Natural killer cell (primary cell): Measurements from ENCODE around the gene FMNL1. TPM values are rescaled to one million over a fixed set of nuclear protein-coding genes. Genes with fewer than 3 reads are reported as not detected.
A peak's percentile ranks its signal among the peaks of the same experiment; 100 is the strongest.

Source experiments
- ATAC-seq, 3 donors: fragments of 150-1000 bp in 2 of 3; fragments of 200-7000 bp in 1 of 3; cut with Tn5 transposase; 1 replicate in 1 of 3; 2 replicates in 2 of 3; pipeline ENCODE4 v1.10.0; 2021; ENCODE audit warnings: mild to moderate bottlenecking in 2 of 3, moderate library complexity in 2 of 3
- DNase-seq, 2 donors: peaks; one replicate each; pipeline versions ENCODE4 v3.0.0 to v3.0.0-alpha.2; 2013 to 2021; ENCODE audit warnings: mixed read lengths in 1 of 2
- H3K27ac ChIP-seq: one replicate; pipeline ENCODE4 v1.5.1; 2013; ENCODE audit warnings: mild to moderate bottlenecking, low read length
- H3K27me3 ChIP-seq: one replicate; pipeline ENCODE4 v1.6.1; 2013; ENCODE audit warnings: low read length; ENCODE audit not compliant: control insufficient read depth, insufficient read depth
- H3K36me3 ChIP-seq: one replicate; pipeline ENCODE4 v1.6.1; 2013; ENCODE audit warnings: low read length; ENCODE audit not compliant: control insufficient read depth, insufficient read depth
- H3K4me1 ChIP-seq: one replicate; pipeline ENCODE4 v1.6.1; 2013; ENCODE audit warnings: low read length; ENCODE audit not compliant: control insufficient read depth, insufficient read depth
- H3K4me3 ChIP-seq: one replicate; pipeline ENCODE4 v1.5.1; 2013; ENCODE audit warnings: low read length
- H3K9me3 ChIP-seq: one replicate; pipeline ENCODE4 v1.6.1; 2013; ENCODE audit warnings: low read length; ENCODE audit not compliant: control insufficient read depth, insufficient read depth
- H3K27ac Mint-ChIP-seq, 2 donors: one replicate each; pipeline ENCODE4 v1.8.0; 2022; ENCODE audit warnings: mild to moderate bottlenecking in 2 of 2, mixed read lengths in 2 of 2, moderate library complexity in 1 of 2
- H3K27me3 Mint-ChIP-seq, 2 donors: one replicate each; pipeline ENCODE4 v1.8.0; 2022; ENCODE audit warnings: low read depth in 2 of 2, mixed read lengths in 2 of 2
- H3K36me3 Mint-ChIP-seq: one replicate; pipeline ENCODE4 v1.8.0; 2022; ENCODE audit warnings: mixed read lengths
- H3K4me1 Mint-ChIP-seq, 2 donors: one replicate each; pipeline ENCODE4 v1.8.0; 2022; ENCODE audit warnings: mixed read lengths in 2 of 2
- H3K4me3 Mint-ChIP-seq: one replicate; pipeline ENCODE4 v1.8.0; 2022; ENCODE audit warnings: mild to moderate bottlenecking, moderate library complexity, mixed read lengths
- H3K9me3 Mint-ChIP-seq, 2 donors: one replicate each; pipeline ENCODE4 v1.8.0; 2022; ENCODE audit warnings: mixed read lengths in 2 of 2
- CTCF ChIP-seq: fragments of 200-600 bp; IDR thresholded peaks from one replicate; pipeline ENCODE4 v1.8.0; 2022; ENCODE audit warnings: antibody characterized with exemption
- WGBS: methylation state at CpG from one replicate; pipeline ENCODE4 v1.1.7; 2013; ENCODE audit warnings: missing lambda C conversion rate; ENCODE audit not compliant: insufficient coverage; 5-methylcytosine and 5-hydroxymethylcytosine counted together
- intact Hi-C: fragments of 100-400 bp; cut with micrococcal nuclease; formaldehyde crosslinking; loops from one replicate; pipeline ENCODE4 v1.14.2; 2022
- total RNA-seq, 4 donors: library from RNA; stranded (reverse); fragments of 120-200 nt in 1 of 4; gene quantifications; one replicate each; pipeline versions ENCODE4 v1.2.3 to v1.2.4, GENCODE V29; 2013 to 2022

Gene FMNL1
- total RNA-seq, 3 donors from 2014 or later (not counting 1 experiment from before 2014, with no cell fraction given), result 741 to 836 (median 752) TPM

- no peak for ATAC-seq
- DNase-seq, result no peak
Observed at GRCh38 chr17:45267436-45268055, 45.9 kb downstream of the FMNL1 start.

GRCh38 chr17:45269912-45270311, 48.2 kb downstream of the FMNL1 start:
- no peaks in the 10 kb centered on the region for H3K27me3 Mint-ChIP-seq
- intact Hi-C loops, result no loop called here

More at GRCh38 chr17:45267436-45268055, 45.9 kb downstream of the FMNL1 start:
- Mint-ChIP-seq H3K9me3 (no peaks in the 10 kb centered on the region), H3K27ac (peak overlapping the region in 1 of 2 donors; percentile 44), H3K4me3 (no peak overlapping the region), H3K4me1 (no peaks in the 10 kb centered on the region), H3K27me3 (no peaks in the 10 kb centered on the region), H3K36me3 (no peaks in the 10 kb centered on the region)
- Histone ChIP-seq H3K4me3 (no peak overlapping the region), H3K27ac (no peak overlapping the region), H3K27me3 (no peaks in the 10 kb centered on the region), H3K4me1 (peaks cover 4% of the 10 kb centered on the region), H3K36me3 (peaks cover 79% of the 10 kb centered on the region), H3K9me3 (no peaks in the 10 kb centered on the region)
- intact Hi-C loops, result no loop called here
- WGBS, result 94% methylated on average over 8 of the region's 10 CpGs
- no peak for TF ChIP-seq CTCF

GRCh38 chr17:45270828-45271418, 49.2 kb downstream of the FMNL1 start:
- Mint-ChIP-seq H3K4me3 (no peak overlapping the region), H3K27ac (no peak overlapping the region), H3K9me3 (no peaks in the 10 kb centered on the region), H3K27me3 (no peaks in the 10 kb centered on the region), H3K4me1 (no peaks in the 10 kb centered on the region), H3K36me3 (no peaks in the 10 kb centered on the region)
- Histone ChIP-seq H3K9me3 (no peaks in the 10 kb centered on the region), H3K4me1 (no peaks in the 10 kb centered on the region), H3K27ac (no peak overlapping the region), H3K4me3 (no peak overlapping the region), H3K27me3 (no peaks in the 10 kb centered on the region), H3K36me3 (peaks cover 79% of the 10 kb centered on the region)
- peak in 2 of 3 donors; percentile 73 for ATAC-seq
- TF ChIP-seq CTCF, result peak; percentile 61
- WGBS, result 89% methylated on average over 12 of the region's 13 CpGs
- intact Hi-C loops, result no loop called here
- peak; percentile 34 to 74 for DNase-seq

More at GRCh38 chr17:45269912-45270311, 48.2 kb downstream of the FMNL1 start:
- H3K4me3 ChIP-seq, result no peak overlapping the region
- no peaks in the 10 kb centered on the region for H3K9me3 Mint-ChIP-seq
- H3K27me3 ChIP-seq, result no peaks in the 10 kb centered on the region
- peak overlapping the region in 1 of 2 donors; percentile 36 for H3K27ac Mint-ChIP-seq
- no peaks in the 10 kb centered on the region for H3K4me1 Mint-ChIP-seq
- 86% methylated on average over 7 of the region's 7 CpGs for WGBS
- no peak overlapping the region for H3K27ac ChIP-seq
- ATAC-seq, result no peak
- H3K36me3 Mint-ChIP-seq, result no peaks in the 10 kb centered on the region
- no peak overlapping the region for H3K4me3 Mint-ChIP-seq
- no peaks in the 10 kb centered on the region for H3K4me1 ChIP-seq
- DNase-seq, result no peak
- H3K36me3 ChIP-seq, result peaks cover 83% of the 10 kb centered on the region
- no peak for TF ChIP-seq CTCF
- H3K9me3 ChIP-seq, result no peaks in the 10 kb centered on the region
